Stimulated activated CD4-positive, alpha-beta T cell treated with anti-CD3 and anti-CD28 coated beads, Interleukin-4, amount 100 ng/mL, for 24 hours (primary cell): ENCODE measurements around the gene ISG20L2.

Experiments
- DNase-seq: peaks from one replicate; pipeline ENCODE4 v3.0.0-alpha.2; 2020

Gene ISG20L2

GRCh38 chr1:156705918-156706656, 22.5 kb downstream of the ISG20L2 start:
- DNase-seq = peak; percentile 73

GRCh38 chr1:156705321-156705917, 23.1 kb downstream of the ISG20L2 start, which contains the start of gene CRABP2:
TSS of gene CRABP2 (minus strand) at chr1:156705583. CDS start at chr1:156705446, 137 bp downstream.
- peak; percentile 17 for DNase-seq

- DNase-seq = peak; percentile 60
Measured at GRCh38 chr1:156704930-156705320, 23.6 kb downstream of the ISG20L2 start.

GRCh38 chr1:156704166-156704711, 24.3 kb downstream of the ISG20L2 start:
- DNase-seq = no peak

- DNase-seq = no peak
Measured at GRCh38 chr1:156703741-156704140, 24.8 kb downstream of the ISG20L2 start.

GRCh38 chr1:156703336-156703735, 25.2 kb downstream of the ISG20L2 start:
- no peak for DNase-seq

- DNase-seq = no peak
Measured at GRCh38 chr1:156700736-156701531, 27.6 kb downstream of the ISG20L2 start.

GRCh38 chr1:156698995-156699394, 29.6 kb downstream of the ISG20L2 start:
- DNase-seq = no peak

GRCh38 chr1:156697481-156697880, 31.1 kb downstream of the ISG20L2 start:
- DNase-seq = no peak

GRCh38 chr1:156696755-156697154, 31.8 kb downstream of the ISG20L2 start:
- no peak for DNase-seq

- no peak for DNase-seq
Measured at GRCh38 chr1:156694690-156694962, 33.9 kb downstream of the ISG20L2 start.

GRCh38 chr1:156693848-156694689, 34.5 kb downstream of the ISG20L2 start:
- DNase-seq = no peak

GRCh38 chr1:156692925-156693847, 35.4 kb downstream of the ISG20L2 start:
- DNase-seq = no peak

GRCh38 chr1:156692441-156692924, 36.1 kb downstream of the ISG20L2 start:
- DNase-seq = no peak

- DNase-seq = no peak
Measured at GRCh38 chr1:156691665-156692440, 36.7 kb downstream of the ISG20L2 start.

GRCh38 chr1:156691191-156691590, 37.4 kb downstream of the ISG20L2 start:
- DNase-seq = no peak

- no peak for DNase-seq
Measured at GRCh38 chr1:156690675-156691036, 37.9 kb downstream of the ISG20L2 start.

GRCh38 chr1:156689953-156690674, 38.5 kb downstream of the ISG20L2 start:
- no peak for DNase-seq

GRCh38 chr1:156689035-156689952, 39.3 kb downstream of the ISG20L2 start:
- peak; percentile 78 for DNase-seq
